Spleen (tissue), 11 donors: Measurements from ENCODE around the gene GBE1. TPM values are rescaled to one million over a fixed set of nuclear protein-coding genes. Genes with fewer than 3 reads are reported as not detected.

Source experiments
- DNase-seq: peaks from one replicate; pipeline ENCODE4 v3.0.0-alpha.2; 2020
- H3K27ac ChIP-seq, 8 donors: fragments of 200-600 bp; sonication (generic) in 7 of 8; 1 replicate in 4 of 8; 2 replicates in 4 of 8; pipeline versions ENCODE4 v1.5.0 to v1.8.0; 2016 to 2021; ENCODE audit warnings: inconsistent platforms in 4 of 8, mild to moderate bottlenecking in 4 of 8, moderate library complexity in 1 of 8
- H3K27me3 ChIP-seq, 7 donors: fragments of 200-600 bp; sonication (generic) in 6 of 7; replicated peaks in 1 of 7; 1 replicate in 4 of 7; 2 replicates in 3 of 7; pipeline versions ENCODE4 v1.5.0 to v1.8.0; 2016 to 2021; ENCODE audit warnings: inconsistent platforms in 3 of 7, mild to moderate bottlenecking in 1 of 7
- H3K36me3 ChIP-seq, 6 donors: fragments of 200-600 bp; sonication (generic) in 5 of 6; 1 replicate in 4 of 6; 2 replicates in 2 of 6; pipeline versions ENCODE4 v1.5.0 to v1.8.0; 2016 to 2021; ENCODE audit warnings: inconsistent platforms in 2 of 6
- H3K4me1 ChIP-seq, 6 donors: fragments of 200-600 bp; sonication (generic) in 5 of 6; 1 replicate in 3 of 6; 2 replicates in 3 of 6; pipeline versions ENCODE4 v1.5.0 to v1.8.0; 2016 to 2021; ENCODE audit warnings: inconsistent platforms in 3 of 6
- H3K4me3 ChIP-seq, 8 donors: fragments of 200-600 bp; sonication (generic) in 7 of 8; 1 replicate in 4 of 8; 2 replicates in 4 of 8; pipeline versions ENCODE4 v1.5.0 to v1.8.0; 2016 to 2021; ENCODE audit warnings: inconsistent platforms in 4 of 8, mild to moderate bottlenecking in 4 of 8, moderate library complexity in 2 of 8
- H3K9me3 ChIP-seq, 8 donors: fragments of 200-600 bp; sonication (generic) in 7 of 8; 1 replicate in 4 of 8; 2 replicates in 4 of 8; pipeline versions ENCODE4 v1.5.0 to v1.8.0; 2016 to 2021; ENCODE audit warnings: inconsistent platforms in 4 of 8
- CTCF ChIP-seq, 11 experiments: fragments of 200-600 bp in 7 of 11; fragments of 450-650 bp in 4 of 11; sonication (generic) in 4 of 11; IDR thresholded peaks in 8 of 11; conservative IDR thresholded peaks in 3 of 11; 1 replicate in 7 of 11; 2 replicates in 4 of 11; pipeline versions ENCODE4 v1.4.0 to v1.8.0; 2016 to 2021; ENCODE audit warnings: antibody characterized with exemption in 11 of 11, inconsistent platforms in 4 of 11, mild to moderate bottlenecking in 1 of 11
- POLR2A ChIP-seq, 3 donors: fragments of 450-650 bp; IDR thresholded peaks; one replicate each; pipeline ENCODE4 v1.5.1; 2017; ENCODE audit warnings: antibody characterized with exemption in 3 of 3, mild to moderate bottlenecking in 1 of 3
- POLR2AphosphoS5 ChIP-seq, 3 donors: sonication (generic); formaldehyde crosslinking; IDR thresholded peaks; one replicate each; pipeline ENCODE4 v1.5.1; 2017; ENCODE audit warnings: antibody characterized with exemption in 3 of 3
- WGBS, 5 donors: extraction: QIAGEN DNeasy Blood & Tissue Kit in 3 of 5; methylation state at CpG; one replicate each; pipeline versions ENCODE4 v1.1.5 to v1.1.7; 2013 to 2018; 5-methylcytosine and 5-hydroxymethylcytosine counted together
- intact Hi-C: fragments of 100-400 bp; cut with DNase I; formaldehyde crosslinking; loops from one replicate; pipeline ENCODE4 v1.15.0; 2023; ENCODE audit warnings: low total_unique reads
- polyA plus RNA-seq, 3 donors: library from polyadenylated mRNA; stranded (reverse); fragments of 200-250 nt; gene quantifications; one replicate each; pipeline ENCODE4 v1.2.1, GENCODE V29; 2013
- total RNA-seq, 7 donors: library from RNA; depleted of rRNA in 3 of 7; stranded (reverse); fragments of >200 nt in 3 of 7; fragmentation: NEBNext Ultra II Directional in 4 of 7; extraction: Animal tissue kit (Norgen Biotek cat#: 25700) in 4 of 7; gene quantifications; one replicate each; pipeline versions ENCODE4 v1.1.0 to v1.2.1, GENCODE V29; 2016 to 2021
- donor health status: healthy with polysubstance abuse.
- donor health status: DM: no; HTN: no; CAD: no; lungs with moderate emphysema.
- donor health status: DM: no; HTN: no; CAD: no.
- donor health status: Bipolar disorder and iron deficiency.
- donor health status: healthy.
- donor health status: DM: no; HTN: no; CAD: no.
- donor health status: DM: yes; HTN: yes; CAD: no.

The GBE1 gene
- total and polyA plus RNA-seq, 10 donors = 5.0 to 34.3 (median 21.5) TPM

DNA sequence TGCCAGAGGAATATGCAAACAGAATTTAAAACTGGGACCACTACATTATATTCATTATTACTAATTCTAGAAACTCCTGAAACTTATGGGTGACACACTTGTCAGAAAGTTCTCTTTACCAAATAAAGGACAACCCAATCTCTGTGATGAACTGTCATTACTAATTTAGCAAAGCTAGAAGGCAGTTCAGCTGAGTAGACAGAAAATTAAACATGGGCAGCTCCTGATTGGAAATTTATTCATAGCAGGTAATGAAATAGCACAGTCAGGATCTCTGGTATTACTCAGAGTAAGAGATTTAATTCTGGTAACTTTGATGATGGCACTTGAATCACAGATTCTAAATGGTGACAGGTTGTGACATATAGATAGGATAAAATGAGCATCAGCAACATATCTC is 123.0 kb downstream of the GBE1 start:
- peaks cover 0 to 21% (median 0%) of the 10 kb centered on the region in 6 donors for H3K36me3 ChIP-seq
- TF ChIP-seq CTCF (IDR thresholded peaks at IDR 0.05 in 8 of 11, conservative IDR thresholded peaks at IDR 0.05 in 3 of 11) (no peak), POLR2AphosphoS5 (IDR thresholded peaks at IDR 0.05) (no peak), POLR2A (IDR thresholded peaks at IDR 0.05) (no peak)
- intact Hi-C loops = no loop called here
- H3K9me3 ChIP-seq = no peaks in the 10 kb centered on the region
- no peak for DNase-seq
- H3K27me3 ChIP-seq = no peaks in the 10 kb centered on the region
- no peak overlapping the region for H3K4me3 ChIP-seq
- no peak overlapping the region for H3K27ac ChIP-seq
- H3K4me1 ChIP-seq = no peaks in the 10 kb centered on the region

- no peak for DNase-seq
- Histone ChIP-seq H3K27me3 (no peaks in the 10 kb centered on the region), H3K36me3 (peaks cover 0 to 48% (median 0%) of the 10 kb centered on the region in 6 donors), H3K4me3 (no peak overlapping the region), H3K9me3 (peaks cover 0 to 13% (median 0%) of the 10 kb centered on the region in 8 donors), H3K4me1 (no peaks in the 10 kb centered on the region), H3K27ac (no peak overlapping the region)
- intact Hi-C loops = no loop called here
- 95 to 99% (median 99%) methylated on average over 2 of the region's 2 CpGs for WGBS, 5 donors
- TF ChIP-seq CTCF (IDR thresholded peaks at IDR 0.05 in 8 of 11, conservative IDR thresholded peaks at IDR 0.05 in 3 of 11) (no peak), POLR2A (IDR thresholded peaks at IDR 0.05) (no peak), POLR2AphosphoS5 (IDR thresholded peaks at IDR 0.05) (no peak)
Observed at GRCh38 chr3:81632659-81633058, 128.8 kb downstream of the GBE1 start.

GRCh38 chr3:81624756-81625155 is 136.7 kb downstream of the GBE1 start:
- Histone ChIP-seq H3K4me1 (no peaks in the 10 kb centered on the region), H3K4me3 (no peak overlapping the region), H3K27me3 (no peaks in the 10 kb centered on the region), H3K9me3 (peaks cover 0 to 6% (median 0%) of the 10 kb centered on the region in 8 donors), H3K27ac (no peak overlapping the region), H3K36me3 (peaks cover 0 to 5% (median 0%) of the 10 kb centered on the region in 6 donors)
- no peak for TF ChIP-seq POLR2AphosphoS5 (IDR thresholded peaks at IDR 0.05)
- TF ChIP-seq POLR2A (IDR thresholded peaks at IDR 0.05) = no peak
- TF ChIP-seq CTCF (IDR thresholded peaks at IDR 0.05 in 8 of 11, conservative IDR thresholded peaks at IDR 0.05 in 3 of 11) = no peak
- WGBS, 5 donors = 80 to 93% (median 89%) methylated on average over 2 of the region's 2 CpGs
- DNase-seq = no peak
- intact Hi-C loops = no loop called here

DNA sequence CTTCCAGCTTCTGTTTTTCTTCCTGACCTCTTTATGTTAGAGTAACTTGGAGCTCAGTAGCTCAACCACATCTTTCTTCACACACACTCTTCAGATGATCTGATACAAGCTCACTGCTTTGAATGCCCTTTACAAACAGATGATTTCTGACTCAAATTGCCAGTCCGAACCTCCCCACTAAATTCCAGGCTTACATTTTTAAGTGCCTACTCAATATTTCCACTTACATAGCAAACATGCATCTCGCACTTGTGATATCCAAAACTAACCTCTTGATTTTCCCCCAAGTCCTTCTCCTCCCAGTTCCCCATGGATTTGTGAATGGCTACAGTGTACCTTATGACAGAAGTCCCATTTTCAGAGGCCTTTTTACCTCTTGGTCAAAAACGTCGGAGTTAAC is 139.1 kb downstream of the GBE1 start:
- DNase-seq = no peak
- no peaks in the 10 kb centered on the region for H3K27me3 ChIP-seq
- H3K4me3 ChIP-seq = no peak overlapping the region
- no peaks in the 10 kb centered on the region for H3K36me3 ChIP-seq
- no peak overlapping the region for H3K27ac ChIP-seq
- intact Hi-C loops = no loop called here
- WGBS, 5 donors = 88 to 97% (median 93%) methylated on average over 4 of the region's 4 CpGs
- no peaks in the 10 kb centered on the region for H3K9me3 ChIP-seq
- TF ChIP-seq POLR2A (IDR thresholded peaks at IDR 0.05) (no peak), POLR2AphosphoS5 (IDR thresholded peaks at IDR 0.05) (no peak), CTCF (IDR thresholded peaks at IDR 0.05 in 8 of 11, conservative IDR thresholded peaks at IDR 0.05 in 3 of 11) (no peak)
- H3K4me1 ChIP-seq = no peaks in the 10 kb centered on the region
